ENCODE results near the gene TBKBP1. TPM values are rescaled to one million over a fixed set of nuclear protein-coding genes. Genes with fewer than 3 reads are reported as not detected.

TBKBP1 gene
- total RNA-seq, 1 donor from 2014 or later, result 14.8 TPM

- Histone ChIP-seq H3K27me3 (ENCODE audit: low read depth) (peaks cover 88% of the 10 kb centered on the region), H3K36me3 (no peaks in the 10 kb centered on the region), H3K4me1 (no peaks in the 10 kb centered on the region), H3K4me3 (no peak overlapping the region), H3K9me3 (replicated peaks) (no peaks in the 10 kb centered on the region), H3K27ac (replicated peaks) (no peak overlapping the region)
- intact Hi-C loops (cut with micrococcal nuclease), result no loop called here
- no peak for TF ChIP-seq CTCF (IDR thresholded peaks at IDR 0.05; ENCODE audit: borderline replicate concordance)
- no peak for DNase-seq
These were observed 50.4 kb downstream of the TBKBP1 start for GRCh38 chr17:47744168-47745036.

- Histone ChIP-seq H3K9me3 (replicated peaks) (no peaks in the 10 kb centered on the region), H3K27ac (replicated peaks) (no peak overlapping the region), H3K4me1 (no peaks in the 10 kb centered on the region), H3K27me3 (ENCODE audit: low read depth) (peaks cover 89% of the 10 kb centered on the region), H3K36me3 (no peaks in the 10 kb centered on the region), H3K4me3 (no peak overlapping the region)
- intact Hi-C loops (cut with micrococcal nuclease), result no loop called here
- no peak for DNase-seq
- TF ChIP-seq CTCF (IDR thresholded peaks at IDR 0.05; ENCODE audit: borderline replicate concordance), result peak; percentile 29
These were observed 51.0 kb downstream of the TBKBP1 start for GRCh38 chr17:47745037-47745380.

GRCh38 chr17:47751471-47751870 lies 57.5 kb downstream of the TBKBP1 start:
- no peak overlapping the region for H3K27ac ChIP-seq (replicated peaks)
- no peak for DNase-seq
- no peak for TF ChIP-seq CTCF (IDR thresholded peaks at IDR 0.05; ENCODE audit: borderline replicate concordance)
- intact Hi-C loops (cut with micrococcal nuclease), result no loop called here
- H3K27me3 ChIP-seq (ENCODE audit: low read depth), result peaks cover 99% of the 10 kb centered on the region
- H3K4me3 ChIP-seq, result no peak overlapping the region
- H3K9me3 ChIP-seq (replicated peaks), result peaks cover 10% of the 10 kb centered on the region
- H3K36me3 ChIP-seq, result no peaks in the 10 kb centered on the region
- no peaks in the 10 kb centered on the region for H3K4me1 ChIP-seq

GRCh38 chr17:47757386-47757785 lies 63.4 kb downstream of the TBKBP1 start:
- intact Hi-C loops (cut with micrococcal nuclease), result no loop called here
- Histone ChIP-seq H3K9me3 (replicated peaks) (peaks cover 39% of the 10 kb centered on the region), H3K4me1 (no peaks in the 10 kb centered on the region), H3K4me3 (no peak overlapping the region), H3K27me3 (ENCODE audit: low read depth) (peaks cover 82% of the 10 kb centered on the region), H3K36me3 (no peaks in the 10 kb centered on the region), H3K27ac (replicated peaks) (no peak overlapping the region)
- no peak for TF ChIP-seq CTCF (IDR thresholded peaks at IDR 0.05; ENCODE audit: borderline replicate concordance)
- no peak for DNase-seq

- no peaks in the 10 kb centered on the region for H3K36me3 ChIP-seq
- TF ChIP-seq CTCF (IDR thresholded peaks at IDR 0.05; ENCODE audit: borderline replicate concordance), result no peak
- H3K27me3 ChIP-seq (ENCODE audit: low read depth), result peaks cover 71% of the 10 kb centered on the region
- peaks cover 56% of the 10 kb centered on the region for H3K9me3 ChIP-seq (replicated peaks)
- no peak overlapping the region for H3K27ac ChIP-seq (replicated peaks)
- DNase-seq, result no peak
- intact Hi-C loops (cut with micrococcal nuclease), result no loop called here
- H3K4me3 ChIP-seq, result no peak overlapping the region
- H3K4me1 ChIP-seq, result no peaks in the 10 kb centered on the region
These were observed 66.6 kb downstream of the TBKBP1 start for GRCh38 chr17:47760409-47761140.

Other genes starting within 250 kb of the TBKBP1 start
- gene NPEPPS, start 163.1 kb upstream of the TBKBP1 start, total RNA-seq, result 72.1 TPM
- gene KPNB1, start 44.2 kb upstream of the TBKBP1 start, total RNA-seq, result 173 TPM
- 0.25 TPM for gene TBX21, start 39.1 kb downstream of the TBKBP1 start, total RNA-seq
- gene OSBPL7, start 127.6 kb downstream of the TBKBP1 start, total RNA-seq, result 4.4 TPM
- gene MRPL10, start 137.4 kb downstream of the TBKBP1 start, total RNA-seq, result 60.5 TPM
- 0.63 TPM for gene LRRC46, start 137.5 kb downstream of the TBKBP1 start, total RNA-seq
- gene SCRN2, start 147.1 kb downstream of the TBKBP1 start, total RNA-seq, result 27.1 TPM
- 0.16 TPM for gene SP6, start 157.0 kb downstream of the TBKBP1 start, total RNA-seq
- gene SP2, start 202.1 kb downstream of the TBKBP1 start, total RNA-seq, result 13.9 TPM
- gene PNPO, start 247.4 kb downstream of the TBKBP1 start, total RNA-seq, result 25.3 TPM